GM18519 (cell line): Measurements from ENCODE around the gene AATK.
"Not testable (repeated sequence)": the region's sequence is repeated elsewhere in the genome, so short reads cannot be mapped to it uniquely, and the experiment has no call there.

Experiments
- ATAC-seq: cut with Tn5 transposase; IDR thresholded peaks from one replicate; pipeline ENCODE4 v1.9.1; 2021; ENCODE audit warnings: mild to moderate bottlenecking, moderate library complexity; ENCODE audit not compliant: unreplicated experiment, low FRiP score

Gene AATK

GRCh38 chr17:81080019-81080418 lies 86.0 kb downstream of the AATK start:
- ATAC-seq: no peak

DNA sequence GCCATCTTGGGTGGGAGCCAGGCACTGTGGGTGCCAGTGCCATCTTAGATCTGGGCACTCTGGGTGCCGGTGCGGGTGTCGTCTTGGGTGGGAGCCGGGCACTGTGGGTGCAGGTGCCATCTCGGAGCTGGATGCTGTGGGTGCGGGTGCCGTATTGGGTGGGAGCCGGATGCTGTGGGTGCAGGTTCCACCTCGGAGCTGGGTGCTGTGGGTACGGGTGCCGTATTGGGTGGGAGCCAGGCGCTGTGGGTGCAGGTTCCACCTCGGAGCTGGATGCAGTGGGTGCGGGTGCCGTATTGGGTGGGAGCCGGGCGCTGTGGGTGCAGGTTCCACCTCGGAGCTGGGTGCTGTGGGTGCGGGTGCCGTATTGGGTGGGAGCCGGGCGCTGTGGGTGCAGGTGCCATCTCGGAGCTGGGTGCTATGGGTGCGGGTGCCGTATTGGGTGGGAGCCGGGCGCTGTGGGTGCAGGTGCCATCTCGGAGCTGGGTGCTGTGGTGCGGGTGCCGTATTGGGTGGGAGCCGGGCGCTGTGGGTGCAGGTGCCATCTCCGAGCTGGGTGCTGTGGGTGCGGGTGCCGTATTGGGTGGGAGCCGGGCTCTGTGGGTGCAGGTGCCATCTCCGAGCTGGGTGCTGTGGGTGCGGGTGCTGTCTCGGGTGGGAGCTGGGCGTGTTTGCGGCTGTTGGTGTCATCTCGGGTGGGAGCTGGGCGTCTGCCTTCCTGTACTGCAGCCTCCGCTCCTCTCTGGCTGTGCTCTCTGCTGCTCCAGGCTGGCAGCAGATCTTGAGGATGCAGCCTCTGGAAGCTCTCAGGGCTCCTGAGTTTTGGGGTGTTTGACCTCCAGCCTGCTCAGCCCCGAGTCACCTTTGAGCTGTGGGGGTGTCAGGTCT lies 87.8 kb downstream of the AATK start:
- not testable (repeated sequence) for ATAC-seq

DNA sequence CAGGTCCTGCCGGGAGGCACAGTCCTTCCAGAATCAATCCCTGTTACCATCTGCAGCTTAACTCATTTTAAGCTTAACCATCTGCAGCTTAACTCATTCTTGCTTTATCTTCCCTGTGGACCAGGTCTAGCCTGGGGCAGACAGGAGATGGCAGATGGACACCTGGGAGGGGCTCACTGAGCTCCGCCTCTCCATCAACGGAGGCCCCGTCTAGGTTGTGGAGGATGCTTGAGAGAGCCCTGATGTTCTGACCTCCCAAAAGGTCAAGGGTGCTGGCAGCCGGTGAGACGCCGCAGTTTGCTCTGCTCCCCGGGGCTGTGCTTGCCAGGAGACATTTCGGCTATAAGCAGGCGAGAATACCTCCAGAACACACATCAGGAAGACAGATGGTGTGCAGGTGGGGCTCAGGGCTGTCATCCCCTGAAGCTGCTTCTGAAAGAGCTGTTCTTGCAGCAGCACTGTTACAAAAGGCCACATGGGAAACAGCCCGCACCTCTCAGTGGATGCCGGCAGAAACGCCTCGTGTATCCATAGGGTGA lies 89.8 kb downstream of the AATK start:
- ATAC-seq: no peak

DNA sequence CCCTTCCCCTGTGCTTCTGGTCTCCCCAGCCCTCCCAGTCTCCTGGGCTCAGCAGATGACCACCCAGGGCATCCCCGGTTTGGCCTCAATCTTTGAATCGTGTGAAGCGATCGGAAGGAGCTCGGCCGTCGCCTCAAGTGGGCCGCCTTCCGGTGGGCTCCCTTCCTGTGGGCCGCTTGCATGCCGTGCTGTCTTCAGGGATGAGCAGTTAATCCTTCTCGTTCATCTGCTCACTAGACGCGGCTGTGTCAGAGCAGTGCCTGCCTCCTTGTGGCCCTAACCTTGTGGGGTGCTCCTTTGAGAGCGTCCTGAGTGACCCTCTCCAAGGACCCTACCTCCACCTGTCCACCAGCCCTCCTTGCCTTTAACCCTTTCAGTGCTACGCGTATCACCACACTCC lies 90.7 kb downstream of the AATK start:
- ATAC-seq: no peak

GRCh38 chr17:81074875-81075274 lies 91.1 kb downstream of the AATK start:
- no peak for ATAC-seq

DNA sequence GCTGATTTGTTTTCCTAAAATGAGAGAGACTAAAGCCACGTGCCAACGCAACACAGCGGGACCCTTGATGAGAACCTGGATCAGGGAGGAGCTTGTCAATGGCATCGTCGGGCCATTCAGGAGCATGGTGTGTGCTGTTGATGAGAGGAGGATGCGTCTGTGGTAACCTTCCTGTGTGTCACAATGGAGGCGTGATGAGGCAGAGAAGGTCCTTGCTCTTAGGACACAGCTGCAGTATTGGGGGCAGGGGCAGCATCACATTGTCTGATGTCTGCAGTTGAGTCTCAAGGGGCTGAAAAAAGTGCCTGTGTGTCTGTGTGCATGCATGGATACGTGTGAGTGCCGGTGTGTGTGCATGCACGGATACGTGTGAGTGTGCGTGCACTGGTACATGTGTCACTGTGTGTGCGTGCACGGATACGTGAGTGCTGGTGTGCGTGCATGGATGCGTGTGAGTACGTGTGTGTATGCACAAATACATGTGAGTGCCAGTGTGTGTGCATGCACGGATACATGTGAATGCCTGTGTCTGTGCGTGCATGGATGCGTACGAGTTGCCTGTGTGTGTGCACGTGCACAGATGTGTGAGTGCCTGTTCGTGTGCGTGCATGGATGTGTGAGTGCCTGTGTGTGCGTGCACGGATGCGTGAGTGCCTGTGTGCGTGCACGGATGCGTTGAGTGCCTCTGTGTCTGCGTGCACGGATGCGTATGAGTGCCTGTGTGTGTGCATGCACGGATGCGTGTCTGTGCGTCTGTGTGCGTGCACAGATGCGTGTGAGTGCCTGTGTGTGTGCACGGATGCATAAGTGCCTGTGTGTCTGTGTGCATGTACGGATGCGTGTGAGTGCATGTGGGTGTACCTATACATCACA lies 91.8 kb downstream of the AATK start:
- no peak for ATAC-seq

GRCh38 chr17:81071761-81072741 lies 94.0 kb downstream of the AATK start:
- no peak for ATAC-seq

GRCh38 chr17:81070541-81071246 lies 95.3 kb downstream of the AATK start:
- ATAC-seq: no peak

DNA sequence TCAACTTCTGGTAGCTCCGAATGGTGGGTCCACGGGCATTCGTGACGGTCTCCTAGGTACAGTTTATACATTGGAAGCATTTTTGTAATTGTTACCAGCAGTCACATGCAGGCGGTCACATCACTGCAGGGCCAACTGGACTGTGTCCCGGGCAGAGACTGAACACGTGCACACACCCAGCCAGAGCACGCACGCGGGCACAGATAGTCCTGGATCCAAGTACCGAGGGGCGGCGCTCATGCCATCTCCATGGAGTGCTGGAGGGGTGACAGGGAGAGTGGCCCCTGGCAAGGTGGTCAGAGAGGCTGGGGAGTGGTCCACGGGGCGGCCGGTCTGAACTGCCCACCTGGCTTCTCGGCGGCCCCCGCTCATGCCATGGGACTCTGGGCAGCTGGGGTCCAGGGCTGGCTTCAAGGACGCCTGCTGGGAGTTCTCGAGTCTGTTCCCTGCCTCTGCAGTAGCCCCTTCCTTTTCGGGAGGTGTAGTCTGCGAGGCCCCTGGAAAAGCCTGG lies 96.8 kb downstream of the AATK start:
- ATAC-seq: no peak

GRCh38 chr17:81068411-81069134 lies 97.4 kb downstream of the AATK start:
- ATAC-seq: no peak

- ATAC-seq: no peak
These were observed 98.6 kb downstream of the AATK start for GRCh38 chr17:81067391-81067811.
